T-helper 1 cell (primary cell): Measurements from ENCODE around the gene IL21R.

ENCODE experiments used
- DNase-seq, 5 donors: peaks; one replicate each; pipeline ENCODE4 v3.0.0-alpha.2; 2012 to 2020

Gene IL21R

DNA sequence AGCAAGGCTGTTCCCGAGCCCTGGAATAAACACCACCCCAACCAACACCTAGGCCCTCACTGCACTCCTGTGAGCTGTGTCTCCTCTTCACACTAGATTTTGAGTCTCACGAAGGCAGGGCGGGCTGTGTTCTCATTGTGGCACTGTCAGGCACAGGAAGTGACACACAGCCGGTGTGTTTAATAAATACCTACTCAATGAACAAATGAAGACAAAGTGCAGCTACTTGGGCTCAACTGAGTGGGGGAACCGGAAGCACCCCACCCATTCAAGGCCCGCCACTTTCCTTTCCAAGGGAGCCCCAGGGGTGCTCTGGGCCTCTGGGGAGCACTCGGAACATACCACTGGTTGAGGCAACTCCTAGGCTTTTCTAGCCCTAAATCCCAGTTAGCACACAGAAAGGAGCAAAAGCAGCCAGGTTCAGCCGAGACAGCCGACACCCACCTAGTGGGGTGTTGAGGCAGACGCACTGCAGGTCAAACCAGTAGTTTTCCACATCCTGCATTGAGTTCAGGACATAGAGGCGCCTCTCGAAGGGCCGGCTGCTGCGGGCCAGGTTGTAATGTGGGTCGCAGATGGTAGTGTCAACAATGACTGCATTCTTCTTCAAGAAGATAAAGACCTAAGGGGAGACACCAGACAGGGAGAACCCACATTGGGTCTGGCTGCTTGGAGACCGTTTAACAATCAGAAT is 90.1 kb downstream of the IL21R start:
- no peak for DNase-seq

DNA sequence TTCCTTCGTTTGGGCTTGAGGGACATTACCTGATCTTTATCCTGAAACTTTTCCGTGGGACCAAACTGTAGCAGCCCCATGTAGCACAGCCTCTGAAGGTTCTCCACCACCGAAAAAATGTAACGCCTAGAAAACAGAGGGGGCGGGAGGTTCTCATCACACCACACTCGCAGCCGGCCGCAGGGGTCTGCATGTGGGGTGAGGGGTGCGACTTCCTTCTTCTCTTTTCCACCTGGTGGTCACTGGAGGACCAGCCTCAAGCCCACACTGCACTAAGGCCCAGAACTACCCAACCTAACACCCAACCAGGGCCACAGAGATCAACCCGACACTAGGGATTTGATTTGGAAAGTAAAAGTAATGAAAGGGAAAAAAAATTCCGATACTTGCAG is 90.6 kb downstream of the IL21R start:
- DNase-seq: no peak

- DNase-seq: no peak
Measured at GRCh38 chr16:27495191-27495590, 93.2 kb downstream of the IL21R start.

- DNase-seq: no peak
Measured at GRCh38 chr16:27498031-27498825, 96.3 kb downstream of the IL21R start.

GRCh38 chr16:27498916-27499658 is 97.1 kb downstream of the IL21R start:
- DNase-seq: no peak

DNA sequence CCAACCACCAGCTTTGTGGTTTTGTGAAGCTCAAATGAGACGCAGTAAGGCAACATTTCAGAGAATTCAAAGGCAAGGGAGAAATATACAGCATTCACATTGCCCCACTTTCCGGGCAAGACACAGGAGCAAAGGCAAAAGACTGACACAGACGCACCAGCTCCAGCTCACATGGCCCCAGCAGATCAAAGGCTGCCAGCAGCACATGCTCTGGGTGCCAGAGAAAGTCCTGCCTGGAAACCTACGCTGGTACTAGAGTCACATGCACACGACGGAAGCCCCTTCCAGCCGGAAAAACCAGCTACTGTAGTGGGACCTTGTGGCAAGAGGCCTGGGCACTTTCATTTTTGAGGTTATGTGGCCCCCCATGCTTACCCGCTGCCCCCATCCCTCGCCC is 97.7 kb downstream of the IL21R start:
- DNase-seq: no peak

DNA sequence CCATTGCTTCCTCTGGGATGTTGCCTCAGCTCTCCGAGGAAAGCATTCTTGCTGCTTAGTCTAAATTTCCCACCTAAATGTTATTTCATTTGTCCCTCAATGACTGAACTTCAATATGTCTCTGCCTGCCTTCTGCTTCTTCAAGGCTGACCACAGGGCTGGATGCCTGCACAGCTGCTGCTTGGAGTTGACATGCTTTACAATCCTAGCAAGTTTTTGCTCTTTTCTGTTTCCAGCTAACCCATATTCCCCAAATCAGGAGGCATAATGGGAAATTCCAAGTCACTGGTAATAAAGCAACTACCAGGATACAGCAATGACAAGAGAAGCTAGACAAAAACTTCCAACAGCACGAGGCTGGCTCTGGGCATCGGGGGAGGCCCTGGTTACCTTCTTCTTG is 98.8 kb downstream of the IL21R start:
- no peak for DNase-seq
